K562 (cell line): ENCODE results near the gene YPEL2. TPM values are rescaled to one million over a fixed set of nuclear protein-coding genes. Genes with fewer than 3 reads are reported as not detected.

Experiments
- ATAC-seq: fragments of 200-7000 bp; cut with Tn5 transposase; 3 replicates; pipeline ENCODE4 v1.9.1; 2020; ENCODE audit warnings: moderate library complexity
- BruUV-seq: library from RNA; stranded (reverse); fragments of 400-500 nt; replicated peaks from 2 replicates; lab custom pipeline; 2021; lab: Mats Ljungman, UMichigan
- CTCF ChIA-PET: fragments of 300-600 bp; formaldehyde crosslinking; extraction: SDS; loops from one replicate; lab custom pipeline; 2021; ENCODE audit warnings: low intra/inter-chr PET ratio; lab: Yijun Ruan, JAX
- POLR2A ChIA-PET: fragments of 300-600, 350-650 bp; sonication (Branson Sonifier 250); formaldehyde crosslinking; extraction: SDS; loops from one replicate; lab custom pipeline; 2021; ENCODE audit warnings: antibody characterized with exemption, inconsistent platforms; lab: Yijun Ruan, JAX
- DNase-seq, 4 experiments: peaks; one replicate each; pipeline versions ENCODE4 v3.0.0 to v3.0.0-alpha.2; 2011 to 2018; ENCODE audit warnings: low spot score in 3 of 4, mixed read lengths in 3 of 4; ENCODE audit errors: extremely low read depth in 1 of 4
- FAIRE-seq: peaks from 2 replicates; lab custom pipeline; 2011; peaks lifted over from hg19 to GRCh38; lab: Jason Lieb, UNC
- H2AFZ ChIP-seq: 2 replicates; pipeline ENCODE4 v1.6.0; 2011; ENCODE audit warnings: low read depth, low read length, control low read depth, inconsistent platforms
- H3K27ac ChIP-seq: fragments of 200-600 bp; 3 replicates; pipeline ENCODE4 v1.8.0; 2011; ENCODE audit warnings: low read depth, mild to moderate bottlenecking, control low read depth, inconsistent platforms, low read length, moderate library complexity, mixed read lengths; ENCODE audit errors: extremely low read depth
- H3K27me3 ChIP-seq, 2 experiments: fragments of 300-600 bp in 1 of 2; 2 replicates in 1 of 2; 3 replicates in 1 of 2; pipeline versions ENCODE4 v1.6.0 to v1.8.0; 2011; ENCODE audit warnings: inconsistent platforms in 2 of 2, low read length in 2 of 2, mild to moderate bottlenecking in 1 of 2, mixed read lengths in 1 of 2, moderate library complexity in 1 of 2; ENCODE audit not compliant: control insufficient read depth in 2 of 2, insufficient read depth in 2 of 2
- H3K36me3 ChIP-seq: fragments of 300-600 bp; 3 replicates; pipeline ENCODE4 v1.8.0; 2011; ENCODE audit warnings: mild to moderate bottlenecking, low read length, inconsistent platforms; ENCODE audit not compliant: control insufficient read depth, insufficient read depth
- H3K4me1 ChIP-seq, 2 experiments: fragments of 200-600 bp in 1 of 2; replicated peaks in 1 of 2; 2 replicates in 1 of 2; 3 replicates in 1 of 2; pipeline versions ENCODE4 v1.5.1 to v1.8.0; 2011; ENCODE audit warnings: inconsistent platforms in 2 of 2, low read length in 2 of 2, mild to moderate bottlenecking in 1 of 2, mixed read lengths in 1 of 2, moderate library complexity in 1 of 2; ENCODE audit not compliant: control insufficient read depth in 2 of 2, insufficient read depth in 2 of 2
- H3K4me2 ChIP-seq: 2 replicates; pipeline ENCODE4 v1.6.1; 2011; ENCODE audit warnings: low read length, control low read depth, inconsistent platforms, mixed read lengths; ENCODE audit not compliant: insufficient read depth
- H3K4me3 ChIP-seq: fragments of 200-600 bp; sonication (generic), shearing (Covaris generic); 2 replicates; pipeline ENCODE4 v1.5.1; 2016; ENCODE audit warnings: control low read depth, inconsistent platforms
- H3K79me2 ChIP-seq: fragments of 200-600 bp; 3 replicates; pipeline ENCODE4 v1.8.0; 2011; ENCODE audit warnings: low read length, inconsistent platforms; ENCODE audit not compliant: control insufficient read depth, insufficient read depth
- H3K9ac ChIP-seq, 2 experiments: 2 replicates each; pipeline versions ENCODE4 v1.6.0 to v1.6.1; 2011; ENCODE audit warnings: low read depth in 2 of 2, low read length in 2 of 2, control low read depth in 1 of 2, inconsistent platforms in 1 of 2, mild to moderate bottlenecking in 1 of 2, mixed read lengths in 1 of 2; ENCODE audit not compliant: insufficient read depth in 1 of 2
- H3K9me1 ChIP-seq: one replicate; pipeline ENCODE4 v1.6.0; 2011; ENCODE audit warnings: inconsistent platforms, mild to moderate bottlenecking, low read length, moderate library complexity; ENCODE audit not compliant: control insufficient read depth, insufficient read depth
- H3K9me3 ChIP-seq: replicated peaks from 2 replicates; pipeline ENCODE4 v1.5.1; 2011; ENCODE audit warnings: low read depth, low read length, inconsistent platforms; ENCODE audit not compliant: control insufficient read depth, insufficient read depth
- H4K20me1 ChIP-seq: replicated peaks from 2 replicates; pipeline ENCODE4 v1.6.1; 2011; ENCODE audit warnings: low read length, inconsistent platforms, mixed read lengths; ENCODE audit not compliant: control insufficient read depth, insufficient read depth
- FOXJ3 ChIP-seq: sonication (generic); formaldehyde crosslinking; IDR thresholded peaks from 2 replicates; pipeline ENCODE4 v1.4.0; 2020; ENCODE audit warnings: mild to moderate bottlenecking, missing genetic modification reagents
- RAD21 ChIP-seq, 2 experiments: fragments of 250-450 bp in 1 of 2; fragments of 450-650 bp in 1 of 2; sonication (Bioruptor Pico) in 1 of 2; formaldehyde crosslinking in 1 of 2; IDR thresholded peaks in 1 of 2; conservative IDR thresholded peaks in 1 of 2; 2 replicates each; pipeline versions ENCODE4 v1.4.0 to v1.8.0; 2020 to 2022; ENCODE audit warnings: mild to moderate bottlenecking in 2 of 2, moderate library complexity in 1 of 2
- WGBS: fragments of 100-300 bp; shearing (Covaris generic); methylation state at CpG from one replicate; pipeline ENCODE4 v1.1.6; 2016; ENCODE audit warnings: low coverage, mixed read lengths; ENCODE audit not compliant: insufficient coverage; ENCODE audit errors: missing lambda C conversion rate; 5-methylcytosine and 5-hydroxymethylcytosine counted together
- in situ Hi-C: fragments of 300-500 bp; cut with MboI; formaldehyde crosslinking; loops from 4 replicates; pipeline ENCODE4 v1.15.0; 2018; ENCODE audit warnings: inconsistent platforms, mixed read lengths
- intact Hi-C: fragments of 100-400 bp; cut with micrococcal nuclease; formaldehyde crosslinking; loops from 2 replicates; pipeline ENCODE4 v1.14.2; 2022
- polyA plus RNA-seq, 8 experiments: library from polyadenylated mRNA; depleted of rRNA in 4 of 8; stranded (reverse) in 5 of 8; unstranded in 3 of 8; fragments of >200 nt; fragmentation: Nextera tagmentation in 2 of 8; fragmentation: Illumina TruSeq in 1 of 8; extraction: Ambion mirVana in 2 of 8; extraction: Trizol in 1 of 8; gene quantifications; 2 replicates each; pipeline versions ENCODE4 v1.2.1 to v1.2.3, GENCODE V29; 2011 to 2014; ENCODE audit warnings: inconsistent platforms in 1 of 8, missing spikeins in 1 of 8
- total RNA-seq, 7 experiments: library from RNA; depleted of rRNA in 6 of 7; stranded (reverse); fragments of >200 nt in 6 of 7; fragmentation: Illumina TruSeq in 2 of 7; extraction: Trizol in 2 of 7; gene quantifications; 2 replicates each; pipeline versions ENCODE4 v1.2.1 to v1.2.3, GENCODE V29; 2011 to 2021; ENCODE audit warnings: low replicate concordance in 1 of 7
- TF ChIP-seq, protein P1 (sequence below), 3 experiments: fragments of 200-800 bp in 1 of 3; fragments of 250-450 bp in 1 of 3; fragments of 450-650 bp in 1 of 3; sonication (Bioruptor Pico) in 1 of 3; sonication (Bioruptor generic) in 1 of 3; formaldehyde crosslinking in 1 of 3; IDR thresholded peaks; 2 replicates each; pipeline versions ENCODE4 v1.6.1 to v1.8.0; 2016 to 2022; ENCODE audit warnings: mild to moderate bottlenecking in 2 of 3, missing genetic modification characterization in 2 of 3, missing compliant biosample characterization in 1 of 3, moderate library complexity in 1 of 3

The YPEL2 gene
- total and polyA plus RNA-seq, 9 of the 15 experiments (the other 6 are each of a cell fraction or from before 2014, with no cell fraction given), result 0.11 to 2.4 (median 0.47) TPM

DNA sequence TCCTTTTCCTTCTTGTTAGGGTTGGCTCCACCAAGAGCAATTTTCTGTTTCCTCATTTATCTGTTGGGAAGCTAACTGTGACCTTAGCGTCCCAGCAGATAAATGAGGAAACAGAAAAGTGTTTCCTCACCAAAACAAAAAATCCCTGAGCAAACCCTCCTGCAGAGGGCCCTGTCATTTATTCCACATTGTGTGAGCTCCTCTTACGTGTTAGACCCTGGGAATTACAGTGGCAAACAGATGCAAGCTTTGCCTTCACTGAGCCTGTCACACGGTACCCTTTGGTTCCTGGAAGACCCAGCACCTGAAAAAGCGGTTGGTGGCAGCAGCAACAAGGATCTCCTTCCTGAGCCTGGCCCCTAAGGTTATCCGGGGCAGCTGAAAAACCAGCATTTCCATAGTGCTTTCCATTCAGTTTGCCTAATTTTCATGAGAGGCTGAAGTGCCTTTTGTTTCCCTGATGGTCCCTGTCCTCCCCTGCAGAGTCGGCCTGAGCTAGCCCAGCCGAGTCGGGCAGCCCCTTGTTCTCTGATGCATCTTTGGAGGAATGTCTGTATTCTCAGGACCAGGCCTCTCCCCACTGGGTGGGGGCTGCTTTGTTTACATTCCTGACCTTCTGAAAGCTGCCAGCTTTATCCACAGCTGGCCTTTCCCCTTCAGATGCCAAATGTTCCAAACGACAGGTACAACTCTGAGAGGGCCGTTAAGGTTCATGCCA lies 34.7 kb downstream of the YPEL2 start:
- in situ Hi-C loops, result no loop called here
- TF ChIP-seq RAD21 (CRISPR knock-in tag; conservative IDR thresholded peaks at IDR 0.05 in 1 of 2, IDR thresholded peaks at IDR 0.05 in 1 of 2) (no peak), FOXJ3 (CRISPR knock-in tag) (no peak)
- TF ChIP-seq, protein P1, sequence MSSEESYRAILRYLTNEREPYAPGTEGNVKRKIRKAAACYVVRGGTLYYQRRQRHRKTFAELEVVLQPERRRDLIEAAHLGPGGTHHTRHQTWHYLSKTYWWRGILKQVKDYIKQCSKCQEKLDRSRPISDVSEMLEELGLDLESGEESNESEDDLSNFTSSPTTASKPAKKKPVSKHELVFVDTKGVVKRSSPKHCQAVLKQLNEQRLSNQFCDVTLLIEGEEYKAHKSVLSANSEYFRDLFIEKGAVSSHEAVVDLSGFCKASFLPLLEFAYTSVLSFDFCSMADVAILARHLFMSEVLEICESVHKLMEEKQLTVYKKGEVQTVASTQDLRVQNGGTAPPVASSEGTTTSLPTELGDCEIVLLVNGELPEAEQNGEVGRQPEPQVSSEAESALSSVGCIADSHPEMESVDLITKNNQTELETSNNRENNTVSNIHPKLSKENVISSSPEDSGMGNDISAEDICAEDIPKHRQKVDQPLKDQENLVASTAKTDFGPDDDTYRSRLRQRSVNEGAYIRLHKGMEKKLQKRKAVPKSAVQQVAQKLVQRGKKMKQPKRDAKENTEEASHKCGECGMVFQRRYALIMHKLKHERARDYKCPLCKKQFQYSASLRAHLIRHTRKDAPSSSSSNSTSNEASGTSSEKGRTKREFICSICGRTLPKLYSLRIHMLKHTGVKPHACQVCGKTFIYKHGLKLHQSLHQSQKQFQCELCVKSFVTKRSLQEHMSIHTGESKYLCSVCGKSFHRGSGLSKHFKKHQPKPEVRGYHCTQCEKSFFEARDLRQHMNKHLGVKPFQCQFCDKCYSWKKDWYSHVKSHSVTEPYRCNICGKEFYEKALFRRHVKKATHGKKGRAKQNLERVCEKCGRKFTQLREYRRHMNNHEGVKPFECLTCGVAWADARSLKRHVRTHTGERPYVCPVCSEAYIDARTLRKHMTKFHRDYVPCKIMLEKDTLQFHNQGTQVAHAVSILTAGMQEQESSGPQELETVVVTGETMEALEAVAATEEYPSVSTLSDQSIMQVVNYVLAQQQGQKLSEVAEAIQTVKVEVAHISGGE (CRISPR knock-in tag; IDR thresholded peaks at IDR 0.05), result peak in 1 of 3 experiments; percentile 32; a peak in 1 of 6 replicates
- no peaks in the 10 kb centered on the region for H3K9me3 ChIP-seq
- 37% methylated on average over 10 of the region's 10 CpGs for WGBS
- no peak for DNase-seq
- H3K9ac ChIP-seq, result no peak overlapping the region
- CTCF ChIA-PET, result no interaction called here
- intact Hi-C loops, result loop anchor here (5.0 kb wide), 3 partner anchors 34 to 56 kb away; partner anchors contain the start of gene YPEL2
- no peaks in the 10 kb centered on the region for H3K9me1 ChIP-seq
- FAIRE-seq, result no peak
- BruUV-seq, result no TSS peak
- no peak overlapping the region for H3K4me2 ChIP-seq
- H2AFZ ChIP-seq, result no peak overlapping the region
- H4K20me1 ChIP-seq, result peaks cover 23% of the 10 kb centered on the region
- H3K27me3 ChIP-seq, result peaks cover 4 to 11% of the 10 kb centered on the region in 2 experiments; a peak in 2 of 5 replicates
- no peak overlapping the region for H3K27ac ChIP-seq
- POLR2A ChIA-PET, result interaction anchor here (0.6 to 1.4 kb wide), 5 partner anchors 13 to 847 kb away, joined by 3 to 5 read pairs (median 3); no protein-coding TSS in a partner anchor
- H3K4me3 ChIP-seq, result no peak overlapping the region
- ATAC-seq, result no peak; the same call in 2 of the 3 replicates
- H3K4me1 ChIP-seq, result peaks cover 3 to 15% of the 10 kb centered on the region in 2 experiments; a peak in 4 of 5 replicates
- no peaks in the 10 kb centered on the region for H3K79me2 ChIP-seq
- H3K36me3 ChIP-seq, result no peaks in the 10 kb centered on the region
